HG03558 (cell line): ENCODE data around the gene DUSP22.

Experiments
- ATAC-seq: cut with Tn5 transposase; IDR thresholded peaks from one replicate; pipeline ENCODE4 v1.9.1; 2021; ENCODE audit warnings: moderate number of reproducible peaks; ENCODE audit not compliant: unreplicated experiment; ENCODE audit errors: extremely low read depth

Gene DUSP22

DNA sequence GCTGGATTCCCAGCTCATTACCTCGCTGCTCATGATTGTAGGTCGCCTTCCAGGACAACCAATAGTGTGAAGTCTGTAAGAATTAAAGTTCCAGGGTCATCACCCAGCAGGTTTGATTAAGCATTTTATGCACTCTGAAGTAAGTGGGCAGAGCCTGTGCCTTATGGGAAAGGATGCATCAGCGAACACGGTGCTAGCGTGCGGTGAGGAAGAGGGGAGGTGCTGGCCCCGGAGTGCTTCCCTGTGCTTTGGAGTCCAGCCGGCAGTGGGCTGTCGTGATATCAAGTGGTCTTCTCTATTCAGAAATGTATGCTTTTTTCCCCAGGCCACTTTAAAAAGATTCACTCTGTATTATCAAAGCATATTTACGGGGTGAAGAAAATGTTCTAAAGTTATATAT is 16.0 kb downstream of the DUSP22 start:
- no peak for ATAC-seq

DNA sequence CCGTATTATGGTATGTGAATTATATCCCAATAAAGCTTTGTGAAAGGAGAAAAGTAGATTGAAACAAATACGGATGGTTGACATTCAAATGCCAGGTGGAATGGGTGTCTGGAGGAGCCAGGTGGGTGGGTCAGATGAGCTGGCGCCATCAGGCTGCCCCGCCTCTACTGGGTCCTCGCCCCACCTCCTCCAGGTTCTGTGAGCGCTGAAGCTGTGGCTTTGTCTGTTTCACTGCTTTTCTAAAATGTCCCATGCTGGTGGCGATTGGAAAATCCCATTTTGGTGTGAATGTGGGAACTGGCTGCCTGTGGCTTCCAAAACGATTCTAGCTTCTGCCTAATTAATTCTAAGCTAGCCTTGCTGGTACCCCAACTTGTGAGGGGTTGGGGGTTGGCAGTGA is 16.5 kb downstream of the DUSP22 start:
- ATAC-seq = no peak

DNA sequence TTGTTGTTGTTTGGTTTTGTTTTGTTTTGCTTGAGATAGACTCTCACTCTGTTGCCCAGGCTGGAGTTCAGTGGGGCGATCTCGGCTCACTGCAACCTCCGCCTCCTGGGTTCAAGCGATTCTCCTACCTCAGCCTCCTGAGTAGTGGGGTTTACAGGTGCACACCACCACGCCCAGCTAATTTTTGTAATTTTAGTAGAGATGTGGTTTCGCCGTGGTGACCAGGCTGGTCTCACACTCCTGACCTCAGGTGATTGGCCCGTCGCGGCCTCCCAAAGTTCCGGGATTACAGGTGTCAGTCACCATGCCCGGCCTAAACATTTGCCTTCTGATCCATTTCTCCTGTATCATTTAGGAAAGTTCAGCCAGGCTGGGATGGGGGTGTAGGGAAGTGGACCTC is 17.7 kb downstream of the DUSP22 start:
- no peak for ATAC-seq

DNA sequence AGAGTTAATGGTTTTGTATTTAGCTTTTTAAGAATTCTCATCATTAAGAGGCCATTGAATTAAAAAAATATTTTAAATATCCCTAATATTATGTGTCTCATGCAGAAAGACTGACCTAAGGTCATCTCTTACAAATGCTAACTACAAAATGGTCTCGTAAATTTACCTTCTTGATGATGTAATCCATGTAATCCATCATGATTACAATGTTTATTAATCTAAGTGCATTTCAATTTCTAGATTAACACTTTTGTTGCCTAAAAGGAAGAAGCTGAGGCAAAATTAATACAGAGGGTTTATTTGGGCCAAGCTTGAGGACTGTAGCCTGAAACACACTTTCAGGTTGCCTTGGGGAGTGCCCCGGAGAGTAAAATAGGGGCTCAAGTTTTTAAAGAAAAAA is 18.4 kb downstream of the DUSP22 start:
- no peak for ATAC-seq

DNA sequence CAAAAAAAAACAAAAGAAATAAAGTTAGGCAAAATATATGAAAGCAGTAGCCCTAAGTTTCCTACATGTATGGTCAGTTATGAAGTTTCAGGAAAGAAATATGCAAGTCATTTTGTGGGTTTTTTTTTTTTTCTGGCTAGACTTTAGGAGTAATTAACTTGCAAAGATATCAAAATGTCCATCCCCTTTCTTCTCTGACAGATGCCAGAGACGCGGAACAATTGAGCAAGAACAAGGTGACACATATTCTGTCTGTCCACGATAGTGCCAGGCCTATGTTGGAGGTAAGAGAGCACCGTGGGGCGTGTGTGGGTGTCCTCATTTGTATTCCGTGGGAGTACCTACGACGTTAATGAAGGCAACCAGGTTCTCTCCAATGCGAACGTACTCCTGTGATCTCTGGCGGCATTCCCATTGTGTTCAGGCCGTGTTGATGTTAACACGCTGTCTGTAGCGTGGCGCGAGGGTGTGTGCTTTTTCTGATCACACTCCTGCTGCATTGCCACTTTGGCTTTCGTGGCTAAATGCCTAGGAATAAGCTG is 19.5 kb downstream of the DUSP22 start:
- ATAC-seq = no peak

DNA sequence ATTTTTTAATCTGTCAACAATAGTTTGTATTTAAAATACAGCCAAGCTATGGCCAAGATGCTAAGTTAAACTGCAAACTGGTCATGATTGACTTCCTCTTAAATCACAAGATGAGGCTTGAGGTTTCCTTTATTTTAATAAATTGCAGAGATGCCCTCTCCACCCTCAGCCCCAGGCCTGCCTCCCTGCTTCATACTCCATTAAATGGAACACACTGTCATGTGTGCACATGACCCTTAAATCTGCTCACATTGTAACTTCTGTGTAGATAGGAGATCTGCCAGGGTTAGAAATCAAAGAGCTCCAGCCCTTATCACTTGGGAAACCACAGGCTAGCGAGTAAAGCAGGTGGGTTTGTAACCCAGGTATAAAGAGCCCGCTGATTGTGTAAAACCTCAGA is 20.8 kb downstream of the DUSP22 start:
- ATAC-seq = no peak

DNA sequence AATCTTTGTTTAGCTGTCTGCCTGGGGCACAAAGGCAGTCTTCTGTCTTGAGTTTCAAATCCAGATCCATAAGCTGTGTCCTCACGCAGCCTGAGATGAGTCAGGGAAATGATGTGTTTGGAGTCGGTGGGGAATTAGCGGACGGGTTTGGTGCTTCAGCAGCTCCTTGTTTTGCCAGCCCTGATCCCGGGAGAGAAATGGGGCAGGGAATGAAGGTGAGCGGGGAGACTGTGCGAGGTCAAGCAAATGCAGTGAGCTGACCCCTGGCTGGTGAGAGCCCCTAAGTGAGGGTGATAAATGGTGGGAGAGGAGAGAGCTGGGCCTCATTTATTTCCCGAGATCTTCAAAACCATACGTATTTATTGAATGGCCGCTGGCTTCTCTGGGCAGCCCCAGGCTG is 21.6 kb downstream of the DUSP22 start:
- no peak for ATAC-seq

DNA sequence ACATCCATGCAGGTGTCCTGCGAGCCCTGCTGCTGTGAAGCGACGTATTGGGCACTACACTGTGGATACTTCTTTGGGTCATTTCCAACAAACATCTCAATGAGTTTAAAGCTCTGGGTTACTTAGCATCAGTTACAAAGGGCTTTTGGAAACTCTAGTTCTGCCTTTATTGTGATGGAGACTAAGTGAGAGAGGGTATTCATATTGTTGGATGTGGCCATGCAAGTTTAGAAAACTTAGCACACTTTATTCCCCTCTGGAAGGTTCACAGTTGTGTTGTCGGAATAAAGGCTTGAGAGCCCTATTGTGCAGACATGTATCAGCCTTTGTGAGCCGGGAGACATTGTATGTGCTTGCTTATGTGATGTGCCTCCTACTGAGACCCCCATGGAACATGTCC is 22.1 kb downstream of the DUSP22 start:
- no peak for ATAC-seq

DNA sequence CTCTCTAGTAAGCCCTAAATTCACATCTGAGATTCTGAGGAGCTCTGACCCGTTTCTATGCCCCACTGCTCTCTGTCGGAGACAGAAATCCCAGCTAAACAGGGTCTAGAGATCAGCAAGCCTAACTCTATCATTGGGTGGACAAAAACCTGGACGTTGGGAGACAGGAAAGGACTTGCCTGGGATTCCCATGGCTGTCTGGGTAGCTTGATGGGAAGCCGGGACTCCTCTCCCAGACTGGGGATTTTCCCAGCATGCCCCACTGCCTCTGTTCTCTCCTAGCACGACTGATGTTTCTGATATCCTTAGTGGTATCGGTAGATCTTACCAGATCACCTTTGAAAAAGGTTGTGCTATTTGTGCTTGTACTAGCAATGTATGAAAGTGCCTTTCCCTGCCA is 22.9 kb downstream of the DUSP22 start:
- ATAC-seq = no peak

DNA sequence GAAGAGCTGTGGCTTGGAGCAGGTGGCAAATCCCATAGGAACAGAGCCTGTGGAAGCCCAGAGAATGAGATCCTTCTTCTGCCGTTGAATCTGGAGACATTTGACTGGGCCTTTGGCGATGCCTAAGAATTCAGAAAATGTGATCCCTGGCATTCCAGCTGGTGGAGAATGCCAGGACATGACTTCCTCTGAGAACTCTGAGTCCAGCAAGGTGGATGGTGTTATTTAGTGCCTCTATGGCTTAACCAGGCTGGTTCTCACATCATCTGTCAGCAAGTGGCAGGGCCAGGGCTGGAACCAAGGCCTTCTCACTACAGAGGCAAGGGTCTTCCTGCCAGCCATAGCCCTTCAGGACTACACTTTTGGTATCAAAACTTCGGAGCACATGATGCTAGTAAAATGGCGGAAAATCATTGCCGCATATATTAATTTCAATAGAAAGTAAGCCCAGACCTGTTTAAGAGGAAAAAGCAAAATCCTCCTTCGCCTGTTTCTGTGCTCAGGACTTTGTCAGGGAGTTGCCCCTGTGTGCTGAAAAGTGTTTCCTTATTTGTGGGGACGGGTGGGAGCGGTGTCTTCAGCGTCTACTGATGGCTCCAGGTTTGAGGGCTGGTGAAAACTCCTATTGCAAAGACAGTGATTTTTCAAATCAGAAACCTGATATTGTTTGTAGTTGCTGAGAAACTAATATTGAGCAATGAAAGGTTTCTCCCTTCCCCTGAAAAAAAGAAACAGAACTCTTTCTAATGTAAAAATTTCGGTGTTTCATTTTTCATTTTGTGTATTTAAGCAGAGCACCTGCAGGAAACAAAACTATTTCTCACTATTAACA is 23.9 kb downstream of the DUSP22 start:
- peak; percentile 26 for ATAC-seq

DNA sequence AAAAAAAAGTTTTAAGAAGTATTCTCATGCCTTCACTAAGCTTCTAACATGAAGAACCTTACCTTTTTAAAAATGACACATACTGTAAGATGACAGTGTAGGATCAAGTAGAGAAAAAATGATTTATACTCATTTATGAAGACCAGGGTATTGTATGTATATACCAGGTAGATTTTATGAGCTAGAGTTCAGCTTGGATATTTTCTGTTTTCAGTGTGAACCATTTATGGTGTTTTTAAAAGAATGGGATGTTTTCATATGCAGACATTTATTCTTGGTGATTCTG is 24.4 kb downstream of the DUSP22 start:
- no peak for ATAC-seq

DNA sequence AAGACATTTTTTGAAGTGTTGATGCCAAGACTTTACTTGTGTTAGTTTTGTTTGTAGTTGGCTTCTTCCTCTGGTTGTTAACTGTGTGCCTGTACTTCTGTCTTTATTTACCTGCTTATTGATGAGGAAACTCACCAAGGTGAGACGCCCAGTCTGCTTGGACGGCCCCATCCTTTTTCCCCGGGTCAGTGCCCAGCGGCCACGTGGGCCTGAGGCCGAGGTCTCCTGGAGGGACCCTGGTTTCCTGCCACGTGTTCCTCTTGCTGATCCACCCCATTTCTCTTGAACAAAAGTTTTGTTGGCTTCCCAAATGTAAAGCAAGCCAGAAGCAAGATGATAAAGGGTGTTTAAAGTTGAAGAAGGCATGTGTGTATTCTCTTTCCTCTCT is 24.8 kb downstream of the DUSP22 start:
- no peak for ATAC-seq

DNA sequence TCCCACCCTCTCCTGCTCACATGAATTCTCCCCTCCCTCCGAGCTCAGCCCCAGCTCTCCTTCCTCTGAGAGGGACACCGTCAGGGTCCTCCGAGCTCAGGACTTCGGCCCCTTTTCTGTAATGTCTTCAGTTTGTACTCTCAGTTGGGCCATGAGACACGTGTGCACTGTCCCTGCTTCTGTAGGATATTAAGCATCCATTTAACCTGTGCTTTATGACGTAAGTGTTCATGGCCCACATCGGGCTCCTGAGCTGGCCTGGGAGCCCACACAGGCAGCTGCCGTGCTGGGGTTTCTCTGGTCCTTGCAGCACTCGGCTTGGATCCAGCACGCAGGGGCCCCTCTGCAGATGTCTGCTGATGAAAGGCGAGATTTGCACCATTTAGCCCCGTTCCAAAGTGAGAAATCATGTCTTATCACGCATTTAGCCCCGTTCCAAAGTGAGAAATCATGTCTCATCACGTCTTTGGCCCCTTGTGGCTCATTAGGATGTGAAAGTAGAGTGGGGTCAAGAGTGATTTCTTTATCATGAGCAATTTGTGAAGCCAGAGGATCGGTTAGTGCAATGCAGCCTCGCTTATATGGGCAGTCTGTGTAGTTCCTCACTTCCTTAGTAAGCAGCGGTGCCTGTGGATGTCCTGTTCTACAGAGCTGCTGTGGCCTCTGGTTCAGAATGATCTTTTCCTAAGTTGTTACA is 25.3 kb downstream of the DUSP22 start:
- ATAC-seq = no peak

DNA sequence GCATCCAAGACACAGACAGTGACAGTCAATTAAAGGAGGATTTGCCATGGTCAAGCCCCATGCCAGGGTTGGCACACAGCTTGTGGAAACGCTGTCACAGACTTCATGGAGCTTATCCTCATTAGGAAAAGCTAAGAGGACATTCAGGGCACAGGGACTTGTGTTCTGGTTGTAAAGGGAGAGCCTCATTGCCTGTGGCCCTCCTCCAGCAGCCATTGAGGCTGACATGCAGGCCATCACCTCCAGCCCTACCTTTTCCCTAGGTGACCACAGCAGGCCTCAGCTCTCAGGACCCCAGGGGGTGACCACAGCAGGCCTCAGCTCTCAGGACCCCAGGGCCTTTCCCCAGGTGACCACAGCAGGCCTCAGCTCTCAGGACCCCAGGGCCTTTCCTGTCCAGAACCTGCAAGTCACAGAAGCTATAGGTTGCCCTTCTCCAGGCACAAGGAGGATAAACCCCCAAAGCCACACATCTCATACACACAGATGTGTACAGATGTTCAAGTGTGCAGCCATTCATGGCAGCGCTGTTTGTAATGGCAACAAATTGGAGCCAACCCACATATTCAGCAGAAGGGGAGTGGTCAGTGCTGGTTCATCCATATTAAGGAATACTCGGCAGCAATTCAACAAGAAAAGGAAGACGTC is 26.1 kb downstream of the DUSP22 start:
- ATAC-seq = no peak

DNA sequence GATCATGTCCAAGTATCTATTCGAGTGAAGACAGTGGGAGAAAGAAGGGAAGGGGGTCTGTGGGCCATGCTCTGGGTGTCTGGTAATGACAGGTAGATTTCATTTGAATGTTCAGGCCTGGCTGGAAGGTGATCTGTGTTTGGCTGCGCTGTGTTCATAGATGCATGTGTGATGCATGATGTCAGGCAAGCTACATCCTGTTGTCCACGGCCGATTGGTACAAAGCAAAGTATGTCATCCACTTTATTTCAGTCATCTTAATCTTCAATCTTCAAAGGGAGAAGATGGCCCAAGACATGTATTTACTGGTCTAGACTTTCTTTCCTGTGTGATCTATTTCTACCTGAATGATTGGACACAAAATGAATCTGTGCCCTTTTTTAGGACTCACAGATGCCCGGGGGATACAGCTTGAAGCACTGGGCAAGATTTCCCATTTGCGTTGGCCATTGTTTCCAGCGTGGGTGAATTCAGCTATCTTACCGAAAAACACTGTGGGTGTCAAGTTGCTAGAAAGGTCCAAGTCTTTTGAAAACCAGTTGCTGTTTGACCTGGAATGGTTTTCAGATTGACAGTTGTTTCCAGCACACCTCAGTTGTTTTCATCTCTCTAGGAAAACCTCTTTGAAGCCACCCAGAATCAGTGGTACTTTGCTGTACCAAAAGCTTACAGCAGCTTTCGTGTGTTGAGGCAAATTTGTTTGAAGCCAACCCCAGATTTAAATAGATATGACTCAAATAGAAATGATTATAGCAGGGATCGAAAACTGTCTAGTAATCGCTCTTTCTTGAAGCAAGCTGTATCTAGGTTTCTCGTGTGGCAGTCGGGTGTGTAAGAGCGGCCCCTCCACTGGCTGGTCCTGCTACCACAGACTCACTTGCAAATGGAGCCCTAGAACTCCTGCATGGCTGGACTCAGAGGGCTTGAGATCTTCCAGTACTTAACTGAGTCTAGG is 27.2 kb downstream of the DUSP22 start:
- peak; percentile 27 for ATAC-seq

DNA sequence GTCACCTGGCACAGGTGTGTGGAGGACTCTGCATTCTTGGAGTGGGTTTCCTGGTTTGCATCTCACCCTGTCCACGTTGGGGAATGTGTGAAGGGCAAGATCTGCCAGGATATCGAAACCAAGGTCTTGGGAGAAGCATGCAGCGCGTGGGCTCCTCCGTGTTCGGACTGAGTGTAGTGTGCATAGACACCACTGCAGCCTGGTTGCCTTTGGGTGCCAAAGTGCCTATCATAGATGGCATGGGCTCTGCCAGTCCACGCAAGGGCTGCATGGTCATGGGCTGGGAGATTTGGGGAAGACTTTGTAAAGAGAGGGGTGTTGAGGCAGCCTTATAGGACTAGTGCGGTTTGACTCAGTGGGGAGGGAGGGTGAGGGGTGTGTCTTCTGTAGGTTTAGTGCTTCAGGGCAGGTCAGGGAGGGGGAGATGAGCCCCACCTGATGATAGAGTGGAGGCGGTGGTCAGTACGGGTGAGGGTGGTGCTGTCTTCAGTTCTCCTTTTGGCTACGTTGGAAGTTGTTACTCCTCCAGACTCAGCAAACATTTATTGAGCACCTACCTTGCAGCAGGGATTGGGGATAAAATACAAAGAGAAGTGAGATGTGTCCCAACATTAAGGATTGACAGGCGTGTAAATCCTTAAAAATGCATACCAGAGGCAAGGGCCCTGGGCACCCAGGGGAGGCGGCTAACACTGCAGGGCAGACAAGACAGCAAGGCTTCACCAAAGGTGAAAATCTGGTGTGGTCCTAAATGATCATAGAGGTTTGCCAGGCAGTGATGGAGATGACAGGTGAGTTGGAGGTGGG is 28.3 kb downstream of the DUSP22 start:
- ATAC-seq = no peak

DNA sequence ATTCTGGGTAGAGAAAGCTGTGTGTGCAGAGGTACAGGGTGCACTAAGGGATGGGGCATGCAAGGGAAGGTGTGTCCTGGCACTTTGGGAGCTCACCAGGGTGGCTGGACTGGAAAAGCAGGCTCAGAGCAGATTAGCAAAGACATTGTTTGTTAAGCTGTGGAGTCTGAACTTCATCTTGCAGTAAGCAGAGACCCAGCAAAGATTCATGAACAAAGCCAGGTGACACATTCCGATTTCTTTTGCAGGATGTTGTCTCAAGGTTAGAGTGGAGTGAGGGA is 28.8 kb downstream of the DUSP22 start:
- no peak for ATAC-seq

DNA sequence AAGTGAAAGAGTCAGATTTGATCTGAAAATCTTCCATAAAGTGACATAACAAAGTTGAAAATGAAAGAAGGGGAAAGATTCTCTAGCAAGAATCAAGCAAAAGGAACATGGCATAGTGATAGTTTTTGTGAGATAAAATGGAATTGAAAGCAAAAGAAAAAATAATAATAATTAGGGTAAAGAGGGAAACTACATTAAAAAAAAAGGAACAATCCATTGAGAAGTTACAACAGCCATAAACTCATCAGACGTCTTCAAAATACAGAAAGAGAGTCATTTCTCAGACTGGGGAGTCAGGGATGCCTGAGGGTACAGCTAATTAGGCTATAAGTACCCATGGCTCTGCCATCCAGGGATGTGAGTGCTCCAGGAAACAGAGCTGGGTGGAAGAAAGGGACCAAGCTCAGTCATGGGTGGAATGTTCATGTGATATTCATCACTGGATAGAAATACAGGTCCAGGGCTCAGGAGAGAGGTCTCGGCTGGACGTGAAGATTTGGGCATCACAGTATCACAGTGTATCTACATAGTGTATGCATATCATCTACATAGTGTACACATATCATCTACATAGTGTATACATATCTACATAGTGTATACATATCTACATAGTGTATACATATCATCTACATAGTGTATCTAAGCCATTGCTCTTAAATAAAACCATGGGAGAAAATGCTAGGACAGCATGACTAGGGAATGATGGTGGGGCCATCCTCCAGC is 29.4 kb downstream of the DUSP22 start:
- ATAC-seq = no peak

DNA sequence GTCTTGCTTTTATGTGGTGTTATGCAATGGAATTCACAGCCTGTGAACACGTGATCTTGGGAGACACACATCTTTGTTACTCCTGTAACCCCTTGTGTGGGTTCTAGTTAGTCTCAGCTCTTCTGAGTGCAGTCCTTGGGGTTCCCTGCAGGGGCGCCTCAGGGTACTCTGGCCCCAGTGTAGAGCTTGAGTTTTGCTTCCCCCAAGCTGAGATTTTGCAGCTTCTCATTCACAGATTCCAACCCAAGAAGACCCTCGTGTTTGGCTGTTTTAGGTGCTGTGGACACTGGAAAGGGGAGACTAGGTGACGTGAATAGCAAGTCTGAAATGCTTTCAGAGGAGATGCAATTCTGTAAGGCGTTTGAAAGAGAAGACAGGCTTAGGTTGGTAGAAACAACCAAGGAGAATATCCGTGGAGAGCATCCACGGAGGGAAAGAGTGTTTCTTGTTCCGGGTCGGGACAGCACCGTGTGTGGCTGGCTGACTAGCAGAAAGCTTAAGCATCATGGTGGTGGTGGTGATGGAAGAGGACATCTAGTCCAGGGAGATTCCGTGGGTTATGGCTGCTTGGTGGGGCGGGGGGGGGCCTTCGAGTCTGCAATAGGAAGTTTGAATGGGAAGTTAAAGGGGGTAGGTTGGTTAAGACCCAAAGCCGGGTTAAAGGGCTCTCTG is 30.1 kb downstream of the DUSP22 start:
- ATAC-seq = no peak
